HG02623 (cell line): ENCODE results near the gene CYTH4.
"Not testable (repeated sequence)": the region's sequence is repeated elsewhere in the genome, so short reads cannot be mapped to it uniquely, and the experiment has no call there.

Experiments used
- ATAC-seq: cut with Tn5 transposase; IDR thresholded peaks from one replicate; pipeline ENCODE4 v1.9.1; 2021; ENCODE audit warnings: moderate library complexity; ENCODE audit not compliant: unreplicated experiment

CYTH4 gene

GRCh38 chr22:37248251-37248650 lies 34.1 kb upstream of the CYTH4 start:
- no peak for ATAC-seq

DNA sequence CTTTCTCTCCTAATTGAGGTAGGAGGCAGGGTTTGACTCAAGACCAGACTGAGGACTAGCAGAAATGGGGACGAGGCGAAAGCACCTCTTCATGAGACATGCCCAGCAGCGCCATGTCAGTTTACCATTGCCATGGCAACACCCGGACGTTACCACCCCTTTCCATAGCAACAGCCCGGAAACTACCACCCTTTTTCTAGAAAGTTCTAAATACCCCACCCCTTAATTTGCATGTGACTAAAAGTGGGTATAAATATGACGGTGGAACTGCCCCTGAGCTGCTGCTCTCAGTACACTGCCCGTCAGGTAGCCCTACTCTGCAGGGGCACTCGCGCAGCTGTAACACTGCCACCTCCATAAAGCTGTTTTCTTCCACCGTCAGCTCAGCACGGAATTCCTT lies 32.3 kb upstream of the CYTH4 start:
- no peak for ATAC-seq

DNA sequence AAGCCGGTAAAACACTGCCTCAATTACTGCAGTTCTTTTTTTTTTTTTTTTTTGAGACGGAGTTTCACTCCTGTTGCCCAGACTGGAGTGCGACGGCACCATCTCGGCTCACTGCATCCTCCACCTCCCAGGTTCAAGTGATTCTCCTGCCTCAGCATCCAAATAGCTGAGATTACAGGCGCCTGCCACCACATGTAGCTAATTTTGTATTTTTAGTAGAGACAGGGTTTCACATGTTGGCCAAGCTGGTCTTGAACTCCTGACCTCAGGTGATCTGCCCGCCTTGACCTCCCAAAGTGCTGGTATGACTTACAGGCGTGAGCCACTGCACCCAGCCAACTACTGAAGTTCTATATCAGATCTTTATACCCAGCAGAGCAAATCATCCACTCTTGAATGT lies 30.5 kb upstream of the CYTH4 start:
- not testable (repeated sequence) for ATAC-seq

DNA sequence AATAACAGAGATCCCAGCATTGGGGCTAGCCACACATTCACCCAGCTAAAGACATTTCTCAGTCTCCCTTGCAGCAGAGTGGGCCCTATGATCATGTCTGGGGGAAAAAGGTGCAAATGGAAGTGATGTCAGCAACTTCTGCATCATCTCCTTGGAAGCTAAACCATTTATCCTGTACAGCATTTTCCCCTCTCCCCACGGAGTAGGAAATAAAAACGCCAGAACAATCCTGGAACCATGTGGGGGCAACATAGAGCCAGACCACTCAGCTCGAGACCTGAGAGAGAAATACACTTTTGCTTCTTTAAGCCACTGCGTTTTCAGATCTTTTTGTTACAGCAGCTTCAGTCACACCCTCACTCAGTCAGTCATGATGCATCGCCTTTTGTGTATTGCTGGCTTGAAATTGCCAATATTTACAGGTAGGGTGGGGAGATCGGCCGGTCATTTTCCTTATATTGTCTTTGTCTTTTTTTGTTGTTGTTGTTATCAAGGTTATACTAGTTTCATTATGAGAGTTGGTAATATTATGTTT lies 29.1 kb upstream of the CYTH4 start:
- no peak for ATAC-seq

GRCh38 chr22:37254209-37254866 lies 28.0 kb upstream of the CYTH4 start:
- no peak for ATAC-seq

GRCh38 chr22:37254867-37255233 lies 27.5 kb upstream of the CYTH4 start:
- no peak for ATAC-seq

DNA sequence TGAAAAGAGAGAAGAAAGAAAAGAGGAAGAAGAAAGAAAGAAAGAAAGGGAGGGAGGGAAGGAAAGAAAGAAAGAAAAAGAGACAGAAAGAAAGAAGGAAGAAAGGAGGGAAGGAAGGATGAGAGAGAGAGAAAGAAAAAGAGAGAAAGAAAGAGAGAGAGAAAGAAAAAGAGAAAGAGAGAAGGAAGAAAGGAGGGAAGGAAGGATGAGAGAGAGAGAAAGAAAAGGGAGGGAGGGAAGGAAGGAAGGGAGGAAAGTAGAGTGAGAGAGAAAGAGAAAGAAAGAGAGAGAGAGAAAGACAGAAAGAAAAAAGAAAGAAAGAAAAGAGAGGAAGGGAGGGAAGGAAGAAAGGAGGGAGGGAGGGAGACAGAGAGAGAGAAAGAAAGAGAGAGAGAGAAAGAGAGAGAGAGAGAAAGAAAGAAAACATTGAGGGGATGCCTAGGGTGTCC lies 26.7 kb upstream of the CYTH4 start:
- no peak for ATAC-seq

DNA sequence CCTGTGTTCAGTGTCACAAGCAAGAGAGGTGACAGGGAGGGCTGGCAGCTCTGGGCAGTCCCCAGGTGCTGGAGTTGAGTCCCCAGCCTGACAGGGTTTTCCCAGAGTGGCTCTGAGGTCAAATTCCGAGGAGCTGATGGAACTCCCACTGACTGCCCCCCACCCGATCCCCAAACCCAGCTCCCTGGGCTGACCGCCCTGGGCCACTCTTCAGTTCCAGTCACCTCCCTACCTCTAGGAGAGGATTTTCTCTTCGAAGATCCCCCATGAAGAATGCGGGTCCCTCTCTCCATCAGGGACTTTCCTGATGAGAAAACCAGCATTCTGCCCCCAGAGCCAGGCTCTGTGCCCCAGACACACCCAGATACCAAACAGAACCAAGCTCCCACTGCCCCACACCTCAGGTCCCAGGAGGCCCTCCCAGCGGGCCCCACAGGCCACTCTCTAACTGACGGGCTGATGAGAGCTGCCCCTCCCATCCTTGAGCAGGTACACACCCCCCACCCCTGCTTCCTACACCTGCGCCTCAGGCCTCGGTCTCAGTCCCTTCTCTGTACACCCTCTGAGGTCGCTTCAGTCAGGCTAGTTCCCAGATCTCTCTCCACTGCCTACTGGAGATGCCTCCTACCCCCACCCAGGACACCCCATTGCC lies 26.1 kb upstream of the CYTH4 start:
- no peak for ATAC-seq

- no peak for ATAC-seq
These were observed 24.1 kb upstream of the CYTH4 start for GRCh38 chr22:37258005-37258752.

- no peak for ATAC-seq
These were observed 23.4 kb upstream of the CYTH4 start for GRCh38 chr22:37258753-37259401.

DNA sequence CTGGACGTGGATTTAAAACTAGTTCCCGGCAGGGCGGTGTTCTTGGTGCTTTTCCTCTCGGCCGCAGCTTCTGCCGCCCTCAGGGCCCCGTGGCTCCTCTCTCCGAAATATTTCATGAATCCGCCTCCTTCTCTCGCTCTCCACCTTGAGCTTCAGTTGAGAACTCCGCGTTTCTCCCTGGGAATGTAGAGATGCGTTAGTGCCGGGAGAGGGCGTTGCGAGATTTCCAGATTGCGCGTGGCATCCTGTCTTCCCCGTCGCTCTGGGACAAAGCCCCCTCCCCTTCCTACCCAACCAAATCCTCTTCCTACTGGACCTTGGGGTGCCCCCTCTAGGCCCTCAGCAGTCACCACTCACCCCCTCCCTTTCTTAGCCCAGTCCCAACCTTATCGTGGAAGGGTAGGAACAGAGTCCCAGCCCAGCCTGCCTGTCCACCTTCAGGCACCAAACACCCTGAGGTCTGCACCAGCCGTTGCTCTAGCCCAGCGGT lies 22.7 kb upstream of the CYTH4 start:
- no peak for ATAC-seq

GRCh38 chr22:37260155-37260795 lies 22.0 kb upstream of the CYTH4 start:
- no peak for ATAC-seq

DNA sequence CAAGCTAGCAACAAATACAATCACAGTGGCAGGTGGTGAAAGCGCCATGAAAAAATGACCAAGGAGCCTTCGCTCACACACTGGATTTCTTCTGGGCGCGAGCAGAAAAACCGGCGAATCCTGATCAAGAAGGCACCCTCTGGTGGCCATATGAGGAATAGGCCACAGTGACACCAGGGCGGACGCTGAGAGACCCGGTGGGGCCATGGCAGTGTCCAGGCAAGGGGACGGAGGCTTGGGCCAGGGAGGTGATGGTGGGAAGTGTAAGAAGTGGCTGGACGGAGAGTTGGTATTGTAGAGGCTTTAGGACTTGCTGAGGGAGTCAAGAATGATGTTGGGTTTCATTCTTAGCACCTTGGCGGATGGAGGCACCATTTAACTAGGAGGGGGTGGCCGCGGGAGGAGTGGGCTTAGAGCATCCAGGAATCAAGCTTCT lies 21.4 kb upstream of the CYTH4 start:
- no peak for ATAC-seq

DNA sequence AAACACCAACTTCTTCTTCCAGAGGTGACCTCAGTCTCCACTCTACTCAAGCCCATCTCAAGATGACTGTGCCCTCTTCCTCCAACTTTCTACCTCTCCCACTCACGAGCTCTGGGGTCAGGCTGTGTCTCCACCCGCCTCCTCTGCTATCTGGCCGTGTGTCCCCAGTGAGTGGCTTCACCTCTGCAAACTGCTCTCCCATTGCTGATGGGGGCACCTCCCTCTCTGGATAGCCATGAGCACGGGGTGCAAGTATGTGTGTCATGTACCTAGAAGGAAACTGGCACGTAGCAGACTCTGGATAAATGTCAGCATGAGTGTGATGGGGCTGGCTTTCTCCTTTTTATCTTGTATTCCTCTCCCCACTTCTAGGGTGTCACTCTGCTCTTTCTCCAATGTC lies 20.0 kb upstream of the CYTH4 start:
- ATAC-seq = no peak

DNA sequence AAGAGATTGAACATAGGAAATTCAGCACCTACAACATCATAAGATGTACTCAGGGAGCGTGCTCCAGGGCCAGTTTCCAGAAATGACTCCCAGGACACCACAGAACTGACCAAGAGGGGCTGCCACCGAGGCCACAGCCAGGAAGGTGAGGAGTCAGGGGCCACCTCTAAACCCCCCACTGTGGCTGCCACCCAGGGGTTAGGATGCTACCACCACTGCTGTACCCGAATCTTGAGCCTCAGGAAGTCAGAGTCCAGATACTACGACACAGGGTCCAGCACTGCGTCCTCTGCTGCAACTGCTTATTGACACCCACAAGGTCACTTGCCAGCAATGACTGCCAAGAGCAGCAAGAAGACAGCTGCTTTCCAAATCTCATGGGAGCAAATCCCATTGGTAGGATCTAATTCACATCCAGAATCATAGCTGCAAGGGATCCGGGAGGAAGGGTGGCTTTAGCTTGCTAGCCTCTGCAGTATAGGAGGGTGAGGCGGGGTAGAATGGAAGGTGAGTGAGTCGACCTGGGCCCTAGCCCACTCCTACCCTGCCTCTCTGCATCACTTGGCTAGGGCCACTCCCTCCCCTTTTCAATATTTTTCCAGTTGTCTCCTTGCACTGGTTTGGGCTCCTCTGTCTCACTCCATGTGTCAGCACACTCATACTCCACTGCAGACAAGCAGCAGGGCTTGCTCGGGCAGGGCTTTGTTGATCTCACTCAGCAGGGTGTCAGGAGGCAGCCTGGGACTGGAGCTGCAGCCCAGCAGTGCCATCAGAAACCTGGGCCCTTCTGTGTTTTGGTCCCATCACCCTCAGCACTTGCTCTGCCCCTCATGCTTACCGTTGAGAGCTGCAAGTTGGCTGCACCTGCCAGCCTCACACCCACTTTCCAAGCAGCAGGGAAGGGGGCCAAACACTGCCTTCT lies 18.1 kb upstream of the CYTH4 start:
- ATAC-seq = no peak

GRCh38 chr22:37266581-37267134 lies 15.7 kb upstream of the CYTH4 start:
- no peak for ATAC-seq

GRCh38 chr22:37267135-37267587 lies 15.1 kb upstream of the CYTH4 start:
- ATAC-seq = peak; percentile 60

- no peak for ATAC-seq
These were observed 14.5 kb upstream of the CYTH4 start for GRCh38 chr22:37267661-37268413.
